GM12891 (cell line): ENCODE measurements around the gene ZNF595.
"Not testable (repeated sequence)": the region's sequence is repeated elsewhere in the genome, so short reads cannot be mapped to it uniquely, and the experiment has no call there.

Experiments used
- PAX5 ChIP-seq: IDR thresholded peaks from 2 replicates; pipeline ENCODE4 v1.6.1; 2011; ENCODE audit warnings: low read length, moderate library complexity, mild to moderate bottlenecking; ENCODE audit not compliant: insufficient read depth, severe bottlenecking
- POLR2A ChIP-seq: IDR thresholded peaks from 2 replicates; pipeline ENCODE4 v1.6.1; 2011; ENCODE audit warnings: low read depth, low read length, control low read depth
- POLR2AphosphoS5 ChIP-seq: IDR thresholded peaks from 2 replicates; pipeline ENCODE4 v1.6.1; 2011; ENCODE audit warnings: low read depth, low read length, control low read depth
- POU2F2 ChIP-seq: IDR thresholded peaks from 2 replicates; pipeline ENCODE4 v1.6.1; 2011; ENCODE audit warnings: low read depth, mild to moderate bottlenecking, control low read depth, low read length, moderate library complexity
- SPI1 ChIP-seq: IDR thresholded peaks from 2 replicates; pipeline ENCODE4 v1.6.1; 2011; ENCODE audit warnings: low read depth, low read length, control low read depth
- TAF1 ChIP-seq: IDR thresholded peaks from 2 replicates; pipeline ENCODE4 v1.6.1; 2011; ENCODE audit warnings: low read depth, low read length, control low read depth

- TF ChIP-seq POLR2A, TAF1, POLR2AphosphoS5, SPI1, POU2F2, PAX5: not testable (repeated sequence)
These were observed 9.7 kb upstream of the ZNF595 start for GRCh38 chr4:43375-43774.
